Measurements from ENCODE around the gene EHBP1. TPM values are rescaled to one million over a fixed set of nuclear protein-coding genes. Genes with fewer than 3 reads are reported as not detected.
"Not testable (repeated sequence)": the region's sequence is repeated elsewhere in the genome, so short reads cannot be mapped to it uniquely, and the experiment has no call there.

Gene EHBP1
- total RNA-seq, 1 donor from 2014 or later: 25.7 TPM

DNA sequence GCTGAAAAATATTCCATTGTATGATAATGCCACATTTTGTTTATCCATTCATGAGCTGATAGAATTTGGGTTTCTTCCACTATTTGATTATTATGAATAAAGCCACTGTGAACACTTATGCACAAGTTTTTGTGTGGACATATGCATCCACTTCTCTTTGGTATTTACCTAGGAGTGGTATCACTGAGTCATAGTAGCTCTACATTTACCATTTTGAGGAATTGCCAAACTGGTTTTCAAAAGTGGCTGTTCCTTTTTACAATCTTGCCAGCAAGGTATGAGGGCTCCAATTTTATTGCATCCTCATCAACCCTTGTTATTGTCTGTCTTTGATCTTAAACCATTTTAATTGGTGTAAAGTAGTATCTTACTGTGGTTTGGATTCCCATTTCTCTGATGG, 13.3 kb upstream of the EHBP1 start:
- ATAC-seq: no peak
- intact Hi-C loops (cut with DNase I): no loop called here
- DNase-seq (ENCODE audit: missing footprints): no peak

DNA sequence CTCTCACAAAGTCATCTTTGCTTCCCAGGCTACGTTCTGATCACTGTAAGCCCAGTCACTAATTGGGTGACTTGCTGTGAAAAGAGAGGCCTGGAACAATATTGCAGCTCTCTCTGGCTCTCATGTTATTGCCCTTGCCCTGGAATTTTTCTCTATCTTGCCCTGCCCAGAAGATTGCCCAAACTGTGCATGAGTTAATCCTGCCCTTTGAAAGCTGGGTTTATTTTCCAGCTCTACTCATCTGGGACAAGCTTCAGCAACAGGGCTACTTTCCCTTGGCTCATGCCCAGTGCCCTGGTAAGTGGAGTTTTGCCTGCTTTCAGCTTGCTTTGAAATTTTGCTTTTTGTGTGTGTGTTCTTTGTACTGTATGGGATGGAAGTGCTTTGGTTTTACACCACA, 6.9 kb upstream of the EHBP1 start:
- ATAC-seq (no peak), DNase-seq (ENCODE audit: missing footprints) (no peak)
- intact Hi-C loops (cut with DNase I): no loop called here

DNA sequence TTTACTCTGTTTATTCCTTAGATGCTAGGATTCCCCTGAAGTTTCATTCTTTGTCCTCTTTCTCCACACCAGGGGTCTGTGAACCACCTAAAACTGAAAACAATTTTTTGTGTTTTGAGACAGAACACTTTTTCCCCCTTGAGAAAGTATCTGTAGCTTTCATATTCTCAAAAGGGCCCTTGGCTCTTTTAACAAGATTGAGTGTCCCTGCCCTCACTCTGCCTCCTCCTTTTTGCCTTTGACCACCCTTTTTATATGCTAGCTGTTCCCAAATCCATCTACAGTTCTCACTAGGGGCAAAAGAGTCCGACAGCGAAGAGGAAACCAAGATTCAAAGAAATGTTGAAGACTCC, 883 bp upstream of the EHBP1 start:
- ATAC-seq: no peak
- no peak for DNase-seq (ENCODE audit: missing footprints)
- intact Hi-C loops (cut with DNase I): loop anchor here (1.0 to 10.0 kb wide), 3 partner anchors 70 to 247 kb away; no protein-coding TSS in a partner anchor

DNA sequence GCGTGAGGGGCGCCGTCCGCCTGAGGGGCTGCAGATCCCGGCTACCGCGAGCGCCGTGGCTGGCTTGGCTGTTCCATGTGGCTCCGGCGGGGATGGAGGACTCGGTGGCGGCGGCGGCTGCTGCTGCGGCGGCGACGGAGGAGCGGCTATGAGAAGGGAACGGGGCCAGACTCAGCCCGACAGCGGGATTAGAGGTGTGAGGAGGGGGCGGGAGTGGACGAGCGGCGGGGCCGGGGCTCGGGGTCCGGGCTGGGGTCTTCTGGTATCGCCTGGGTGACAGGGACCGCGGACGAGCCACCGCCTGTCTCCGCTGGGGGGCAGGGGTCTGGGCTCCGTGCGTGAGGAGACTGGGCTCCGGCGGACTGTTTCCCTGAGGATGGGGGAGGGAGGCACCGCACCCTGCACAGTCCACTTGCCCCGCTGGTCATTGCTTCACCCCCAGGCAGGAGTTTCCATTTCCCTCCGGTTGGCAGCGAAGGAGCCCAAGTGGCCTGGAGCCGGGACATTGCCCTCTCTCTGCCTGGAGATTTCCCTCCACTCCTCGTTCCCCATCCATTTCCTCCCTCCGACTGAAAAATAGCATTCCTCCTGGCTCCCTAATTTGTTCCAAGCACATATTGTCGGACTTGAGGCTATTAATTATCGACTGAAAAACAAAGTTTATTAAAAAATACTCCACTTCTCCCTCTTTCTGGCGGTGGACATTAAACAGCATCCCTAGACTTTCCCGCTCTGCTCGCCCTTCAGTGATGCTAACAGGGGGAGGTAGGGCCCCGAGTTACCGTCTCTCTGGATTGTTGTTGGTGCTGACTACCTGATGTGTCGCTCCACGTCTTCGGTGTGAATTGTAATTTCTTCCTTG, 577 bp downstream of the EHBP1 start:
- peak; percentile 47 for ATAC-seq
- intact Hi-C loops (cut with DNase I): loop anchor here (1.0 to 10.0 kb wide), 3 partner anchors 69 to 249 kb away; no protein-coding TSS in a partner anchor
- peak; percentile 80 for DNase-seq (ENCODE audit: missing footprints)

DNA sequence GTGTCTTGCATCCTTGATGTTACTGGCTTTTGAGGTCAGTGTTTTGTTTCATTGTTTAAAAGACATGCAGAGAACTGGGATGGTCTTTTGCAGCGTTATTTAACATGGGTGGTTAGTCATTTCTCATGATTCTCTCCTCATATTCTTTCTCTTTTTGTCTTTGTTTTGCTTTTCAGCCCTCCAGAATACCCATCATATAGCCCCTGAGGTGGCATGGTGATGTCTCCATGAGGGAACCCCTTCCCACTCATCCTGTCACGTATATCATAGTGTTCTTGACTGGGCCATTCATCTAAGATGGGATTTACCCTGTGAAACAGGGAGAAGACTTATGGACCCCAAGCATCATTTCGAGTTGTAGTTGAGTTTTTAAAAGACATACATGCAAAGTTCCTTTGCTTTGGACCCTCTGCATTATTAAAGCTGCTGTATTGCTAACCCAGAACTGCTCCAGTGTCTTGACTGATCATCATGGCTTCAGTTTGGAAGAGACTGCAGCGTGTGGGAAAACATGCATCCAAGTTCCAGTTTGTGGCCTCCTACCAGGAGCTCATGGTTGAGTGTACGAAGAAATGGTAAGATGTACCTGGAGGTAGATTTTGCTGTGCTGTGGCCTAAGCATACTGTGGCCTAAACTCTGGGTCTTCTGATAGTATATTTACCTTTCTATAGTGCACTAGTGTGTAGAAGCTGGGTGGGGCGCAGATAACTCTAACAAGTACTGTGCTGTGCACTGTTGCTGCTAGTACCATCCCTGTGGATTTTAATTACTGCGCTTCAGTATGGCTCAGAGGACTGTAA, 1.4 kb downstream of the EHBP1 start:
- intact Hi-C loops (cut with DNase I): loop anchor here (5.0 to 10.0 kb wide), 2 partner anchors 68 to 250 kb away; no protein-coding TSS in a partner anchor
- ATAC-seq (no peak), DNase-seq (ENCODE audit: missing footprints) (no peak)

DNA sequence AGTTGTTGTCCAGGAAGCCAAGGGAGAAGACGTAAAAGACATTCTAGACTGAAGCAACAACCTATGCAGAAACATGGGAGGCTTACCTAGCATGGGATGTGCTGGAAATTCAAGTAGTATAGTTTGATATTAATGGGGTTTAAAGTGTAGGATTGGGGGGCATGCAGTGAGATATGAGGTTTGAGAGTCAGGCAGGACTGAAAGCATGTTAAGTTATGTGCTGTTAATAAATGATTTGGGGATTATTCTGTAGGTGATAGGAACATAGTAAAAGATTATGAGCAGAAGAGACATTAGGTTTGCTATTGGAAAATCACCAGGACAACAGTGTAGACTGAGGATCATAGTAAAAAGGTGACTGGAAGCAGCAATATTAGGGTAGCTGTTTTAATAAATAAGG, 3.2 kb downstream of the EHBP1 start:
- intact Hi-C loops (cut with DNase I): loop anchor here (5.0 to 10.0 kb wide), 2 partner anchors 66 to 251 kb away; no protein-coding TSS in a partner anchor
- no peak for DNase-seq (ENCODE audit: missing footprints)

DNA sequence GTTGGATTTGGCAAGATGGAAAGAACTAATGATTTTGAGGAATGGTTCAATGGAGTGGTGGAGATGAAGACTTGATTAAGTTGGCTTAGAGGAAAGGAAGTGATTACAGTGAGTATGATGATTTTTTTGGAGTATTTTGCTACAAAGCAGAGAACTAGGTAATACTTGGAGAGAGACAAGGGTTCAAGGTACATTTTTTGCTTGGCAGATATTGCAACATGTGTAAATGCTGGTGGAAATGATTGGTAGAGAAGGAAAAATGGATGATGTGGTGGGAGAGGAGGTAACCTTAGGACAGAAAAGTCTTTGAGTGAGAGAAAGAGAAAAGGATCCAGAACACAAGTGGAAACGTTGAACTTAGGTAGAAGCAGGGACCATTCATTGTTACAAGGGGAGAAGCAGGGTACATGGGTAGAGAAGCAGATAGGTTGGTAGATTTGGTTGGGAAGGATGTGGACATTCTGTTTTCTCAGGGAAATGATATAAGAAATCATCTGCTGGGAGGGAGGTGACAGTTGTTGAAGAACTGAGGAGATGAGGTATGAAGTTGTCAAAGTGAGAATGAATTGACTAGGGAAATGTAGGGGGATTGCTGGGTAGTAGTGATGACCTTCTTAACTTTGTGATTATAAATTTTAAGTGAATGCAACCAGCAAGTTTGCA, 6.5 kb downstream of the EHBP1 start:
- intact Hi-C loops (cut with DNase I): no loop called here
- ATAC-seq (no peak), DNase-seq (ENCODE audit: missing footprints) (no peak)

More for the DNA sequence above, 3.2 kb downstream of the EHBP1 start:
- ATAC-seq: no peak

DNA sequence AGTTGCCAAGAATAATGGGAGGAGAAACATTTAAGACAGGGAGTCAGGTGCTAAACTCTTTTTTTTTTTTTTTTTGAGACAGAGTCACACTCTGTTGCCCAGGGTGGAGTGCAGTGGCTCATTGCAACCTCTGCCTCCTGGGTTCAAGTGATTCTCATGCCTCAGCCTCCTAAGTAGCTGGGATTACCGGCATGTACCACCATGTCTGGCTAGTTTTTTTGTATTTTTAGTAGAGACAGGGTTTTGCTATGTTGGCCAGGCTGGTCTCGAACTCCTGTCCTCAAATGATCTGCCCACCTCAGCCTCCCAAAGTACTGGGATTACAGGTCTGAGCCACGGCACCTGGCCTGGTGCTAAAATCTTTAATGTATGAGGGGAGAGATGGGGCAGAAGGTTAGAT, 7.7 kb downstream of the EHBP1 start:
- ATAC-seq; intact Hi-C loops (cut with DNase I); DNase-seq (ENCODE audit: missing footprints): not testable (repeated sequence)

DNA sequence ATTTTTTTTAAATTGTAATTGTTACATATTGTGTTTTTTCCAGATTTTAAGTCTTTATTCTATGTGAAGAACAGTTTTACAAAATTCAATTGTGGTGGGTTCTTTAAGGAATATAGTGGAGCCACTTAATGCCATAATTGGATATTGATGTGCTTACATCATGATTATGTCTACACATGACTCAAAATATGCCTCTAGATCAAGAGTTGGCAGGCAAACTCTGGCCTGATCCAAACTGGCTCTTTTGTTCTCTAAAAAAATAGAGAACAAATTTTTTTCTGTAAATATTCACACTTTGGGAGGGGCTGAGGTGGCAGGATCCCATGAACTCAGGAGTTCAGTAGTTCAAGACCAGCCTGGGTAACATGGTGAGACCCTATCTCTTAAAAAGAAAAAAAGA, 8.3 kb downstream of the EHBP1 start:
- no peak for DNase-seq (ENCODE audit: missing footprints)
- intact Hi-C loops (cut with DNase I): no loop called here
- no peak for ATAC-seq

DNA sequence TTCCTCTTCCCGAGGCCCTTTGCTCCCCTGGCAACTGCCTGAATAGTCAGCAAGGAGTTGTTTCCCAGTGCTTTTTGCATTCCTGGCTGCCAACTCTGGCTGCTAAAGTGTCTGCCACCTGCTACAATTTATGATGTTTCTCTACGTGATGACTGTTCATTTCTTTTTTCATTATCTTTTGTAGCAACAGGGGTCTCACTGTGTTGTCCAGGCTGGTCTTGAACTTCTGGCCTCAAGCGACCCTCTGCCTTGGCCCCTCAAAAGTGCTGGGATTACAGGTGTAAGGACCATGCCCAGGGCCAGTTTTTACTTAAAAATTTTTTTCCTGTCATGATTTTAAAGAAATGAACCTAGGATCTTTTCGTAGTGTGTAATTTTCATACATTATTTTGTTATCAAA, 11.3 kb downstream of the EHBP1 start:
- ATAC-seq: no peak

DNA sequence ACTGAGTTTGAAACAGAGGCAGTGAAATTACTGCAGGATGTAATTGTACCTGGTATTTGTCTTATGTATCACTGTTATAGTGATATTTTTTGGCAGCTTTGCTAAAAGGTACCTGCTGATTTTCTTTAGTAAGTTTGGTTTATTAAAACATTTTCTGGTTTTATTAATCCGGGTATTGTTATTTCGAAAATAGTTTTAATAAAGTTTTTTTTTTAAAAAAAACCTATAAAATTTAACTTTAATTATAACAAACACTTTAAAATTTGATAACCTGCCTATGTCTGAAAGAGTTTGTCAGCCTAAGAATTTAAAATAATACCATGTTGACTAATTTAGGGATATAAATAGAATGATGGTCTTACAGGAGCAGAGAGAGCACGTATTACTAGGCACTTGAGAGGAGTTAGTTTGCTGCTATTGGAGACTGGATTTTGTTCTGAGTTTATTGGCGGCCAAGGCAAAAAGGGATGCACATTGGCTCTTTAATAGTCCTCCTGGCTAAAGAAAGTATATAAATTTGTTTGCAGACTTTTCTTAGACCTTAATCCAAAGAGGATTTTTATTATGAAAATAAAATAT, 12.1 kb downstream of the EHBP1 start:
- no peak for ATAC-seq
- intact Hi-C loops (cut with DNase I): no loop called here

More for the DNA sequence above, 11.3 kb downstream of the EHBP1 start:
- intact Hi-C loops (cut with DNase I): no loop called here
- no peak for DNase-seq (ENCODE audit: missing footprints)

DNA sequence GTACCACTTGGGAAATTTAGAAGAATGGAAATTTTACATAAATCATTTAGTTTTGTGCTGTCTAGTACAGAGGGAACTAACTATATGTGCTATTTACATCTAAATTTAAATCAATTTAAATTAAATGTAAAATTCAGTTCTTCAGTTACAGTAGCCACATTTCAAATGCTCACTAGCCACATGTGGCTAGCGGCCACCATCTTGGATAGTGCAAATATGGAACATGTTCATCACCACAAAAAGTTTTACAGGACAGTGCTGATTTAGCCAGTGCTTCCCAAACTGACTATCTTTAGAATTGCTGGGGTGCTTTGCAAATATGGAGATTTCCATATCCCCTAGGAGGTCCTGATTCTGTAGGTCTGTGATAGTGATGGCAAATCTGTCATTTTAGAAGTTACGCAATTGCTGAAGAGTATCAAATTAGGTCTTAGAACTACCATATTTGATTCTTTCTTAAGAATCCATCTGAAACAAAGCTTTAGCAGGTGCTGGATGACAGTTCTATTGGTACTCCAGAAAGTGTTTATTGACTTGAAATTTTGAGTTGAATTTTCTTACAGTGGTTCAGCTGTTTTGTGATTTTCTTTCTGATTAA, 12.8 kb downstream of the EHBP1 start:
- intact Hi-C loops (cut with DNase I): no loop called here
- DNase-seq (ENCODE audit: missing footprints): no peak
- ATAC-seq: no peak

More for the DNA sequence above, 12.1 kb downstream of the EHBP1 start:
- no peak for DNase-seq (ENCODE audit: missing footprints)

DNA sequence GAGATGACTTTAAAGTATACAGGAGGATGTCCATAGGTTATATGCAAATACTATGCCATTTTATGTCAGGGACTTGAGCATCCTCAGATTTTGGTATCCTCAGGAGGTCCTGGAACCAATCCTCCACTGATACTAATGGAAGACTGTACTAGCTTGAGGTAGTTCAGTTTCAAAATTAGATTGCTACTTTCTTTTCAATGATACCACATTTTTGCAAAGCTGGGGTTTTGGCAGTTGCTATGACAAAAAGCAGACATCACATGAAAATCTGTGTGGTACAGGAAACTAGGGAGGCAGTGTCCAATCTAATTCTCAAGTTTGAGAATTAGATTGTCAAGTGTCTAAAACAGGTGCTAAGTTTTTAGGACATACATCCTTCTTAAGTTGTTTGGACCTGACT, 14.2 kb downstream of the EHBP1 start:
- no peak for DNase-seq (ENCODE audit: missing footprints)
- ATAC-seq: no peak
- intact Hi-C loops (cut with DNase I): no loop called here

DNA sequence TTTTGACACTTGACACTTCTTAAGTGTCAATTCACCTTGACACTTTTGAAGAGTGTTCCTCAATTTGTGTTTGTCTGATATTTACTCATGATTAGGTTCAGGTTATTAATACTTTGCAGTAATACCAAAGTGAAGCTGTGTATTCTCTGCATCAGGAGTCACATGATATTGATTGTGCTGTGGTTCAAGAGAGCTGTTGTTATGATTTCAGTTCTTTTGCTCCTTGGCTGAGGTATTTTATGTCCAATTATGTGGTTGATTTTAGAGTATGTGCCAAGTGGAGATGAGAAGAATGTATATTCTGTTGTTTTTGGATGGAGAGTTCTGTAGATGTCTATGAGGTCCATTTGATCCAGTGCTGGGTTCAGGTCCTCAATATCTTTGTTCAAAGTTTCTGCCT, 17.2 kb downstream of the EHBP1 start:
- DNase-seq (ENCODE audit: missing footprints) (no peak), ATAC-seq (no peak)
- intact Hi-C loops (cut with DNase I): no loop called here

DNA sequence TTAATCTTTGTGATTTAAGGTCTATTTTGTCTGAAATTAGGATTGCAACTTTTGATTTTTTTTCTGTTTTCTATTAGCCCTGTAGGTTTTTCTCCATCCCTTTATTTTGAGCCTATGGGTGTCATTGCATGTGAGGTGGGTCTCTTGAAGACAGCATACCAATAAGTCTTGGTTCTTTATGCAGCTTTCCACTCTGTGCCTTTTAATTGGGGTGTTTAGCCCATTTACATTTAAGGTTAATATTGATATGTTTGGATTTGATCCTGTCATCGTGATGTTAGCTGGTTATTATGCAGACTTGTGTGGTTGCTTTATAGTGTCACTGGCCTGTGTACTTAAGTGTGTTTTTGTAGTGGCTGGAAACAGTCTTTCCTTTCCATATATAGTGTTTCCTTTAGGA, 17.7 kb downstream of the EHBP1 start:
- intact Hi-C loops (cut with DNase I): no loop called here
- DNase-seq (ENCODE audit: missing footprints) (no peak), ATAC-seq (no peak)

DNA sequence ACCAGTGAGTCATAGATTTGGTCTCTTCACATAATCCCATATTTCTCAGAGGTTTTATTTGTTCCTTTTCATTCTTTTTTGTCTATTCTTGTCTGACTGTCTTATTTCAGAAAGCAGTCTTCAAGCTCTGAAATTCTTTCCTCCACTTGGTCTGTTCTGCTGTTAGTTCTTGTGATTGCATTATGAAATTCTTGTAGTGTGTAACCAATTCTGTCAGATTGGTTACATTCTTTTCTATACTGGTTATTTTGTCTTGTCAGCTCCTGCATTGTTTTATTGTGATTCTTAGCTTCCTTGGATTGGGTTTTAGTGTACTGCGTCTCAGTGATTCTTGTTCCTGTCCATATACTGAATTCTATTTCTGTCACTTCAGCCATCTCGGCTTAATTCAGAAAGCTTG, 18.6 kb downstream of the EHBP1 start:
- no peak for DNase-seq (ENCODE audit: missing footprints)
- intact Hi-C loops (cut with DNase I): no loop called here

DNA sequence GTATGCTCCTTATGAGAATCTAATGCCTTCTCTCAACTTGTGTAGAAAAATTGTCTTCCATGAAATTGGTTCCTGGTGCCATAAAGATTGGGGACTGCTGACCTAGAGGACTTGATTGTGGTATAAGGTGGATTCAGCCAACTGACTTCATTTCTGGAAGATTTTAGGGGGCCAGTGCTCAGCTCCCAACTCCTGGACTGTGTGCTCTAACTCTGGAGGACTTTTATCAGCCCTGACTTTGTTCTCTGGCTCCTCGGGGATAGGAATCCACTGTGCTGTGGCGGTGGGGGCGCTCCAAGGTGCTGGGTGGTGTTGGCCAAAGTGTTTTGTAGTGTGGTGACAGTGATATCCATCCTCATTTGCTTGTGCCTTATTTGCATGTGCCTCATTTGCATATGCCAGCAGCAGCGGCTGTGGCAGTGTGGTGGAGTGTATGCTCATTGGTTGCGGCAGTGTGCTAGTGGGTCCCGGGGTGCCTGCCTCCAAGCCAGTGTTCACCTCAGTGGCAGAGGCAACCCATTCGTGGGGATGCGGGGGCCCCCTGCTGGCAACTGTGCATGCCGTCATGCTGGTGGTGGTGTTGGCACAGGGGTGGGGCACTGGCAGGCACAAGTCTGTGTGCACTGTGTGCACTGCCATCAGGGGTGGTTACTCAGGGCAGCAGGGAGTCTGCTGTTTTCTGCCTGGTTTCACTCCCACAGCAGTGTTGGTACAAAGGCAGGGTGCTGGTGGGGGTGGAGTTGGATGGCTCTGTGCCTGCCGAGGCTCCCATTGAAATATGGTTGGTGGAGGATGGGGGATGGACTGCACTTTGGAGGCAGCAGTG, 19.6 kb downstream of the EHBP1 start:
- peak; percentile 56 for DNase-seq (ENCODE audit: missing footprints)
- intact Hi-C loops (cut with DNase I): no loop called here
- peak; percentile 34 for ATAC-seq

More for the DNA sequence above, 18.6 kb downstream of the EHBP1 start:
- no peak for ATAC-seq

DNA sequence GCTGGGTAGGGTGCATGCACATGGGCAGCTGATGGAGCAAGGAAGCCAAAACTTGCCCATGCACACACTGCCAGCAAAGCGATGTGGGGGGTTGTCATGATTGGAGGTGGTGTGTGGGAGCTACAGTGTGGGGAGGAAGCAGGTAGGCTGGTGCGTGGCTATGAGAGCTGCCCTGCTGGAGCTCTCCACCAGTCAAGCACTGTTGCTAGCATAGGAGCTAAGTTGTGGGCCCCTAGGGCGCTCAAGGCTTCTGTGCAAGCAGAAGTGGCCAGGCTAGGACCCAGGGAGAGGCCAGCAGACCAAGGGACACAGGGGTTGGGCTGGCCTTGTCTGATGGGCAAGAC, 20.2 kb downstream of the EHBP1 start:
- ATAC-seq (peak; percentile 20), DNase-seq (ENCODE audit: missing footprints) (no peak)
- intact Hi-C loops (cut with DNase I): no loop called here

Data from Right ventricle myocardium inferior (tissue), 1 donor.